CMK (cell line): ENCODE measurements around the gene SH3YL1.
A peak's percentile ranks its signal among the peaks of the same experiment; 100 is the strongest.

Source experiments
- DNase-seq: peaks from one replicate; pipeline ENCODE4 v3.0.0-alpha.2; 2010; ENCODE audit warnings: low read depth

Gene SH3YL1

DNA sequence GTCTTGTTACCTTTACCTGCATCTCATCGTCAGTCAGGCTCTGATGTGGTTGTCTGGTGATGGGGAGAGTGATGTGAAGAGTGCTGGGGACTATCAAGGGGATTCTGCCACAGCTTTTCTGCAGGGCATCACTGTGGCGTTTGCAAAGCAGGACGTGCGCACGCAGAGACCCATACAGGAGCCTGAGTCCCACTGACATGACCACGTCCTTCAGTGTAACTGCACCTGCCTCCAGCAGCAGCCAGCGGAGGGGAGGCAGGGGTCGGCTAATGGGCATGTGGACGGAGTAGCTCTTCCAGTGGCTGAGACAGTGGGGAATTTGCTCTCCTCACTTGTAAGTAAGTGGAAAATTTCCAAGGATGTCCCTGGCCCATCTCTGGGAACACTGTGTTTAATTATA is 17.5 kb upstream of the SH3YL1 start:
- no peak for DNase-seq

DNA sequence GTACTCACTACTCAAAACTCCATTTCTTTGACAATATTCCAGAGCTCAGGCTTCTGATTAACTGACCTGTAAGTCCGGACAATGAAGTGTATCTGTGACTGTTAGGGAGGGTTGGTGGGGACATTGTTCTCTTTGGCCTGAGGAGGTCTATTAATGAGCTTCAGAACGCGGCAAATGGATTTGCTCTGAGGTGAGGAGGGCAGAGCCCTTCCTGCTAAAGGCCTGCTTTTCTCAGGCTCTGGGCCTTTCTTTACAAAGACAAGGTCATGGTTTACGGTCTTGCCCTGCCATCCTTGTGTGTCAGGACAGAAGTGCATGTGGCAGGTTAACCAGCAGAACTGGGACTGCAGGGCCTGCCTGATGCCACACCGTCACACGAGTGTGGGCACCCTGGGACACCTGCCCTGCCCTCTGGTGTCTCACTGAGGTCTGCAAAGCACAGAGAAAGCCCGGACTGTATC is 16.8 kb upstream of the SH3YL1 start:
- DNase-seq = no peak

DNA sequence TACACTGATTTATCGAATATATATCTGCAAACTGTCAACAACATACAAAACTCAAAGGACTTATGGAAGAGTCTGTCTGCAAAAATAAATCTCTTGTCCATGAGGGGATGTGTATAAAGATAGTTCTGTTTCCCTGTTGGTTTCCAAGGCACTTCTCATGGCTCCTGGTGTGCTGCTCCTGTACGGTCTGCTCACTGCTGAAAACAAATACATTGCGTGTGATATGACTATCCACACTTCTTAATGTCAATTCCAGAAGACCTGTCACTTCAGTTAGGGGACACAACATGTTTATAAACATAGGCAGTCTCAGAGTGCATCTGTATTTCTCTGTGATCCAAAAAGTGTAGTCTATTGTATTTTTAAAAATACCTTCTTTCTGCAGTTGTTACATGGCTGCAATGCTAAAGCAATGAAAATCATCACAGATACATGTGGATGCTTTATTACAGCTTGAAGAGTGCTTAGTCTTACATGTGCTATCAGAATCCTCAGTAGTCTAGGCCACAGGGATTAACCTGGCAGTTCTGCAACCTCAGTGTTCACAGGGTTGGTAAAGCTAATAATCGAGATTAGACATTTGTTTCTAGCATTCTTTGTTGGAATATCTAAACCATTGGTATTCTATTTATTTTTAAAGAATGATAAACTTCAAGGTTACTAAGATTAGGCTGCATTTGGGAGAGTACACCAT is 16.3 kb upstream of the SH3YL1 start:
- no peak for DNase-seq

DNA sequence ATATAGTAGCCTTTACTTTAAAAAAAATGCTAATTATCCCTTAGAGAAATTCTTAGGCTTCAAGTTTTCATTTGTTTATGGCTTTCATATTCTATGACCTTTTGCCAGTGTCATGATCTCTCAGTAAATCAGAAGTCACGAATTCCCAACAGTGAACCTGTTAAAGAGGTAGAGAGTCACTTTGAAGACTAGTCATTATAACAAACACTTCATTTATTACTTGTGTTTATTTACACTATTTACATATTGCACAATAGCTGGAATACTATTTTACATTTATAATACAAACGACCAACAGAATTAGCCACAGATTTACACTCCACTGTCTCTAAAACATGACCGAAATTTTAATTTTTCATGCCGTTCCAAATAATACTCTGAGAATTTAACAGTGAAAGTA is 15.5 kb upstream of the SH3YL1 start:
- DNase-seq = no peak

DNA sequence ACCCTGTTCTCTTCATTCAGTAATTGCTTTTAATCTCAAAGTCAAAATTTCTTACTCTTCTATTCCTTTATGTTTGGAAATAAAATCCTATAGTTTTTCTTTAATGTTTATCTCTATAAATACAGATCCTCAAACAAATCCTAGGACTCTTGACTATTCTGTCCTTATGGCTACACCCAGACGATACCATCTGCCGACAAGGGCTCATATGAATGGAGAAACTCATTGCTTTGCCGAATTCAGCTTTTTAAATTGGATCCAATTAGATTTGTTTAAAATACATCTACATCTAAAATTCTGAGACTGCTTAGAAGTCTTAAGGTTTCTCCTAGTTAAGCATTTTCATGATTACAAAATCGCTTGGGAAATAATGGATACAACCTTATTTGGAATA is 15.1 kb upstream of the SH3YL1 start:
- DNase-seq = no peak

DNA sequence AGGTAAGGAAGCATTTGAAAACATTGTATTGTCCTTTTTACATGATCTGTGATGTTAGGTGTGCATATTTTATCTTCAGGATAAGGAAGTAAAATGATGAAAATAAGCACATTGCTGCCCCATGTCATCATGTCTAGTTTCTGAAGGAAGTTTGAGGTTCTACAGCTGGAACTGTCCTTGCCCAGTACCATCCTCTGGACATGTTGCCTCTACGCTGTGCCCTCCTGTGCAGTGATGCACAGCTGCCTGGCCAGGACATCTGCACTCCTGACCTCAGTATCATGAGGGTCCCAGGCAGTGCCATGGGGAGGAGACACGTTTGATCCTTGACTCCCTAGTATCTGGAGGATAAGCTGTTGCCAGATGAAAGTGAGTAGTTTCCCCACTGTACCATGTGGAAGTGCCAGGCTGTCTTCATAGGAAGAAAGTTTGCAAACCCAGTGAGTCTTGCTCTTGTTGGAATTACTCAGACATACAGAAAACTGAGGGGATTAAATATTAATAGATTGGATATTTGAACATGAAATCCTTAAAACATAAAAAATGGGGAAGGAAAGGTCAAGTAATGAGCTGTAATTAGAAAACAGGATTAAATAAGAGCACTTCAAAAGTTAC is 14.6 kb upstream of the SH3YL1 start:
- no peak for DNase-seq

DNA sequence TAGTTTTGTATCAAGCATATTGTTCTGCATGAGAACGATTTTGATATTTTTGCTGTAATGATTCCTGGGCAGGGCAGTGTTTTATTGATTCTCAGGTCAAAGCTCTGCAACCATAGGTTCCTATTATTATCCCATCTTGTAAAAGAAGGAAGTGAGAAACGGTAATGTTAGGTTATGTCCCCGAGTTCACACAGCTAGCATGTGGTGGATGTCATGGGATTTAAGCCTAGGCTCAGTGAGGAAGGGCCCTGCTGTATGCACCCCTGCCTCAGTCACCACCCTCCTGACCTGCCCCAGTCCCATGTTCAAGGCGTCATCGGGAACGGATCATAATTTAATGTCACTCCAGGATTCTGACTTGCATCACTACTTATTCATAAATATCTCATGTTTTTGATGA is 11.6 kb upstream of the SH3YL1 start:
- no peak for DNase-seq

DNA sequence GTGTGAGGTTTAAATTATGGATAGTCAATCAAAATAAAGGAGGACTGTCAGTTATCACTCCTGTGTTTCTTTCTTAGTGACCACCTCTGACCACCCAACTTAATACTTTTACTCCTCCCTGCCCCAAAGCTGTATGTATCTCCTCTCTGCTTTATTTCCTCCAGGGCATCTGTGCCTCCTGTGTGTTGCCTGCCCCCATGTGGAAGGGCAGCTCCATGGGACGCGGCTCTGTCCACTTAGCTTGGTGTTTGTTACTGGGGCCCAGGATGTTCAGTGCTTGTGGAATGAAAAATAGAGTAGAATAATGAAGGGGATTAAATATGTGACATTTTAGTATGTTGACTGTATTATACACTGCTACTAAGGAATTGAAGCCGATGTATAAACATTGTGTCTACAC is 10.7 kb upstream of the SH3YL1 start:
- DNase-seq = no peak

DNA sequence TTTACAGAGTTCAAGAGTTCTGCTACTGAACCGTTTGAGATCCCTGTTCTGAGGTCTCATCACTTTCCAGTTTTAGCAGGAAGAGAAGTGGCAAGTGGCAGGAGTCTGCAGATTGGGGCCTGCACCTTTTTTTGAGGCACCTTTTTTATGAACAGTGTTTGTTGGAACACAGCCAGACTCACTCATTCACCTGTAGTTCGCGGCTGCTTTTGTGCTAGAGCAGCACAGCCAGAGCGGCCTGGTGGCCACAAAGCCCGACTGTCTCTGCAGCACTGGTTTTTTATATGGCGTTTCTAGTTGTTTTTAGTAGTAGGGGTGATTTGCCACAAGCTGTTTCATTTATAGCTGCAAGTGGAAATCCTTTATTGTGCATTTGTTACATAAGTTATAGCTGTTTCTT is 9.5 kb upstream of the SH3YL1 start:
- no peak for DNase-seq

DNA sequence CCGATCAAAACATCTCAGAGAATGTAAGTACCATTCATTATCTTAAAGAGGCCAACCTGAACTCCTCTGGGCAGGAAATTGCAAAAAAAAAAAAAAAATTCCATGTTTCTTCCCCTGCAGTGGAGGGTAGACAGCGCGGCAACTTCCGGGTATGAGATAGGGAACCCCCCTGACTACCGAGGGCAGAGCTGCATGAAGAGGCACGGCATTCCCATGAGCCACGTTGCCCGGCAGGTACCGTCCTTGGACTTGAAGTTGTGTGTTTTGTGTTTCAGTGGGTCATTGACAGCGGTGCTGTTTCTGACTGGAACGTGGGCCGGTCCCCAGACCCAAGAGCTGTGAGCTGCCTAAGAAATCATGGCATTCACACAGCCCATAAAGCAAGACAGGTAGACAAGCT is 8.1 kb upstream of the SH3YL1 start:
- no peak for DNase-seq

DNA sequence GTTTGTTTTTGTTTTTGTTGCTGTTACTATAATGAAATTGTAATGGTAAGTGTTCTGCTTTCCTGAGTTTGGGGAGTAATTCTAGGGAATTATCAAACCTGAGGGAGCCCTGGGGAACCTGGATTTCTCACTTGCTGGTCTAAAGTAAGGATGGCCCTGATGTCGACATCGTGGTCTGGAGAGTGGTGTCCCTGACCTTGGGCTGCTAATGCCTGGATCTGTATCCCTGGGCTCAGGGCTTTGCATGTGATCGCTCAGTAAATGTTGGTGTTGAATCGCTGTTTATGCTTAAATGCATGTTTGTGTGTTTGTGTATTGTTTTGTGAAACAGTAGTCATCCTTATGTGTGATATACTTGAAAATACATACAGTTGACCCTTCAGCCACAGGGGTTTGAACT is 7.0 kb upstream of the SH3YL1 start:
- DNase-seq = no peak

DNA sequence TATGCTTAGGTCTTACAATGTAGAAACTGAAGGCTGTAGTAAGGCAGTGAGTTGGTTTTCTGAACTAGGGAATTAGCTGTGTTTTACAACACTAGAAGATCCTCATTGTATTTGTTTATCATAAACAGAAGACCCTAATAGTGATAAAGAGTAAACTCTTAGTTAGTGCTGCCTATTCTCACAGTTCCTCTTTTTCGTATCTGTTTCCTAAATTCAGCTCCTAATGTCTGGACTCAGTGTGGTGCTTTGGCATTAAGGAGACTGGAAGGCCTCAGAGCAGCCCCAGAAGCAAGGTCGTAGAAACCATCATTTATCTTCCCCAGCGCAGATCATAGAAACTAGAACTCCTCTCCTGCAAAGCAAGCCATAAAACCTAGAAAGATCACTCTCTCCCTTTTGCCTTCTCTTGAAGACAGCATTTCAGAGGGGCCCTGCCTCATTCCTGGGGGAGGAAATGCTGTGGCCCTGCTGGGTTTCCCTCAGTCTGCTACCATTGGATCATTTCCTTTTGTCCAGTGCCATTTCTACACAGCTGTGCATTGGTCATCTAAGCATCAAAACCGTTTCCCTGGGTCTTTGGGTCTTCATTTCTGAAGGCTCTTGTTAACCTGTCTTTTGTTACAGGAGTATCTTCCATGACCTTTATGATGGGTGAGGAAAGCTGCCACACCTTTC is 5.7 kb upstream of the SH3YL1 start:
- no peak for DNase-seq

DNA sequence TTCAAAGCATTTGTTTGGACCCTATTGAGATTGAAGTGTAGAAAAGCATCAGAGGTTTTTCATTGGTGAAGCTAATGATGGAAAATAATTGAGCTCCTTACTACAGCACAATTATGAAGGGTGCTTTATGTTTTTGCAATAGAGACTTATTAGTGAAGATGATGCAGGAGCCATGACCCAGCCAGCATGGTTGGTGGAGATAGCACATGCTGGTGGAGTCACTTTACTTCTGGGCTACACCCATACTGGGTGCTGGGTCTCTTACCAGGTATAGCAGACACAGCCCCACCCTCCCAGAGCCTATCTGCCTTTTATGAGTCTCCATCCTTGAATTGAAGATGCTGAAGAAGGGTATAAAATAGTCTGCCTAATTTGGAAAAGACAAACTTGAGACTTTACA is 4.5 kb upstream of the SH3YL1 start:
- no peak for DNase-seq

DNA sequence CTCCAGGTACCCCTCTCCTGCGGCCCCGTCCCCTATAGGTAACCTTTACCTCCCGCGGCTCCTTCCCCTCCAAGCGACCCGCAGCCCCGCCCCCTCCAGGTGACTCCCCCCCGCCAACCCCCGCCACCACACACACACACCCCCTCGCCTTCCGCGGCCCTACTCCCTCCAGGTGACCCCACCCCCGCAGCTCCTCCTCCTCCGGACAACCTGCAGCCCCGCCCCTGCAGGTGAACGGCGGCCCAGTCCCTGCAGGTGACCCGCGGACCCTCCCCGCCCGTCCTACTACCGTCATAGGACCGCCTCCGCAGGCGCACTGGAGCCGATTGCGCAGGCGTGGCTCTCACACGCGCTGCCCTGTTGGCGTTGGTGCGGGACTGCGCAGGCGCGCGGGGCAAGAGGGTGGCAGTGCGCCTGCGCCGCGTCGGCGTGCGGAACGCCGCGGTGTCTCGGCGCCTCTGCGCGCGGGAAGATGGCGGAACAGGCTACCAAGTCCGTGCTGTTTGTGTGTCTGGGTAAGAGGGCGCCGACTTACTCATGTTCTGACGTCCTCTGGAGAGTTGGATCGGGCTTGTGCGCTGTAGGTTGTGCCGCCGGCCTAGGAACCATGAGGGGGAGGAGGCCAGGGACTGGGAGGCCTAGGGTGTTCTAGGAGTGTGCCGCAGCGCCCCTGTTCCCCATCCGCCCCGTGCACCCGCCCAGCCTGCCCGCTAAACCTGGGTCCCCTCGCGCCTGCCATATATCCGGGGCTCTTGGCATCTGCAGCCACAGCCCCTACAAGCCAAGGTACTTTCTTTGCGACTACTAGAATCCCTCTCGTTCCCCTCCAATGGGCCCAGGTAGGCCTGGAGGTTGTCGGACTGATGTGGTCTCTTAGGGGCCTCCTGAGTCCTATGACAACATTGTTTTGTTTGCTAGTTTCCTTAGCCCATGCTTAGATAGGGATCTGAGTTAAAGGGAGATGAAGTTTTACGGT is 949 bp upstream of the SH3YL1 start, which contains the start of gene ACP1:
Gene ACP1, plus strand, starts transcription at position 455 of the 976 bp plus-strand sequence. Its CDS starts 18 bp downstream, at position 473.
- DNase-seq = peak; percentile 92

DNA sequence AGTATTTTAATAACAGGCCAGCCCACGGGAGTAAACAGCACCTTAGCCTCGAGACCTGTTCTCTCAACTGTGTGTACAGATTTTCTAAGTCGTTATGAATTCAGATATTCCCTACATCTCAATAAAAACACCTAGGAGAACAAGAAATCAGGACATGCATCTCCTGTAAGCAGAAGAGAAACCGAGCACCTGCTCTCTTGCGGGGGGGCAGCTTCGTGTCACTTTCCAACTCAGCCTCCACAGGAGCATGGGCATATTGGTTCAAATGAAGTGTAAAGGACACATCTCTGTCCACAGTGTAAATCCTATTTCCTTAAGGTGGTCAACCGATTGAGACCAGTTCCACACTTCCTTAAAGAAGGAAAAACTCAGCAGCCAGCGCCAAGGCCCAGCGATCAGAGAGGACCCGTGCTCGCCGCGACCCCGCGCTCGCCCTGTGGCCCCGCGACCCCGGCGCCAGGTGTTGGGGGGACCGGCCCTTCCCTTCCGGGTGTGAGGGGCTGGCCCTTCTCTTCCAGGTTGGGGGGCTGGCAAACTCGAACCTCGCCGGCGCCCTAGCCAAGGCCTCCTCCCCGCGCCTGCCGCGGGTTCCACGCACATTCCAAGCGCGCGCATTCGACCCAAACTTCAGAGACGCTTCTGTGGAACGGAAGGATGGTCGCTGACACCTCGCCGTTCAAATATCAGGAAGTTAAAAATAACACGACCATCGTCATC is 652 bp downstream of the SH3YL1 start:
- DNase-seq = no peak

DNA sequence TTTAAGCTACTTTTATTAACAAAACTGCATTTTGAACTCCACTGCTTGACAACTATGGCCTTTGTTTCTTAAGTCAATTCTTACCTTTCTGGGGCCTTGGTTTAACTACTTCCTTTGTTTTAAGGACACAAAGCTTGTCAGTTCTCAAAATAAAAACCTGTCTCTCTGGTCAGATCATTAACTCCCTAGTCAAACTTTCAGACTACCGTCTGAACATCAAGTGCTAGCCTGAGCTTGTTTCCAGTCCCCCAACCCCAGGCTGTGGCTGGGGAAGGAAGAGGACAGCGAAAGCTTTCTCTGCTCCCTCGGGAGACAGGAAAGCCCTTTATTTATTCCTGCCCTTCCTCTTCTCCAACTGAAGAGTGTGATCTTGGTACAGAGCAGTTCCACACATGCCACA is 1.7 kb downstream of the SH3YL1 start:
- DNase-seq = no peak

DNA sequence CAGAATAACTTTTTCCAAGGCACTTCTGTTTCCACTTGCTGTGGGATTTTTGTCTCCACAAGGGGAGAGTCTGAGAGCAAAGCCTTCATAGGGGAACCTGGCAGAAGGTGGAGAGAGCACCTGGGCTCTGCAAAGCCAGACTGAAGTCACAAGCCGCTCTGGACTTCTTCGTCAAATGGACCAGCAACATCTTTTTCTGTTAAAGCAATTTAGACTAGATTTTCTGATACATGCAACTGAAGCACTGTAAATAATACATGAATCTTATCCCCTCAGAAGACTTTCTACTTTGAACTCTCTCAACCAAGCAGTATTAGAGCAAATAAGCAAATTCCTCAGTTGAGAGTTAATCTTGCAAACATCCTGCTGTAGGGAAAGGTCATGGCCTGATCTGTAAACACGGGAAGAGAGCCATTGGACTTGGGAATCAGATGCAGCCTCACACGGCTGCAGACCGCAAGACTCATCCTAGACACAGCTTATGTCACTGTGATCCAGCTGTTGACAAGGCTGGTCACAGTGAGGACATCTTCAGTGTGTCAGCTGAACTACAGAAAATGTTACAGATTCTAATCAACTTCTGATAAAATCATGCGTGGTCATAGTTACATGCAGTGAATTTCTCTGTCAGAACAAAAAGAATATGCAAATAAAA is 3.2 kb downstream of the SH3YL1 start:
- DNase-seq = no peak

DNA sequence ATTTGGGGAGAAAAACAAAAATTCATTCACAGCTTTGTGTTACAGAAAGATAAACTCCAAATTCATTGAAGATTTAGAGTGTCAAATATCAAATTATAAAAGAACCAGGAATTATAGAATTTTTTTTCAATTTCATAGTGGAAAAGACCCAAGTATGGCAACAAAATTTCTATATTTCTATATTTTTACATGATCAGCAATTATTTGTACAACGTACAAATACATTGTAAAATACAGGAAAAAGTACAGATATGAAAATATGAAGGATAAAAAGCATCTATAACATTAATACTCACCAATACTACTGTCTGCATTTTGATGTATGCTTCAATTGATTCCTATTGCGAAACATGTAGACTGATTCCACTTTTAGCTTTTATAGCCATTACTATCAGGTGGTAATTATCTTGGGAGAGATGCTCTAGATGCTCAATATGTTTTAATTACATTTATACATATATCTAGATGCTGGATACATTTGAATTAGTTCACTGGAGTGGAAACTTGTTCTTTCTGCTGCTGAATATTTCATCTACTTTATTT is 4.0 kb downstream of the SH3YL1 start:
- DNase-seq = no peak

DNA sequence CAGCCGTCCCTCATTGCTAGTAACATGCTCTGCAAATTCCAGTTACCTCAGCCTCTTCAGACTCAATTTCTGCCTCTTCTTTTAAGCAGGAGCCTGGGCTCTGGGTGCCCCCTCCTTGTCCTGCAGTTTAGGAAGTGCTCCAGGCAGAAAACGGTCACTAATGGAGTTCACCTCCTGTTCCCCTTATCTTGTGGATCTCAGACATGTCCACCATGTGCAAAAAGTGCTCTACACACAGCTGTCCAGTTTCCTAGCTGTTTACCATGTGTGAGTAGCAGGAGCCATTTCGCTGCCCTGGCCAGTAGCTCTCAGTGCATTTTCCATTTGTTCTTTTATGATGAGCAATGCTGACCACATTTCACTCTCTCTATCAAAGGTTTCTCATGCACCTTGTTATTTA is 4.9 kb downstream of the SH3YL1 start:
- DNase-seq = no peak

DNA sequence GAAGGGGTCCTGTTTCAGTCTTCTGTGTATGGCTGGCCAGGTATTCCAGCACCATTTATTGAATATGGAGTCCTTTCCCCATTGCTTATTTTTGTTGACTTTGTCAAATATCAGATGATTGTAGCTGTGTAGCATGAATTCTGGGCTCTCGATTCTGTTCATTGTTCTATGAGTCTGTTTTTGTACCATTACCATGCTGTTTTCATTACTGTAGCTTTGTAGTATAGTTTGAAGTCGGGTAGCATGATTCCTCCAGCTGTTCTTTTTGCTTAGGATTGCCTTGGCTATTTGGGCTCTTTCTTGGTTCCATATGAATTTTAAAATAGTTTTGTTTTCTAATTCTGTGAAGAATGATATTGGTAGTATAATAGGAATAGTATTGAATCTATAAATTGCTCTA is 6.0 kb downstream of the SH3YL1 start:
- no peak for DNase-seq

DNA sequence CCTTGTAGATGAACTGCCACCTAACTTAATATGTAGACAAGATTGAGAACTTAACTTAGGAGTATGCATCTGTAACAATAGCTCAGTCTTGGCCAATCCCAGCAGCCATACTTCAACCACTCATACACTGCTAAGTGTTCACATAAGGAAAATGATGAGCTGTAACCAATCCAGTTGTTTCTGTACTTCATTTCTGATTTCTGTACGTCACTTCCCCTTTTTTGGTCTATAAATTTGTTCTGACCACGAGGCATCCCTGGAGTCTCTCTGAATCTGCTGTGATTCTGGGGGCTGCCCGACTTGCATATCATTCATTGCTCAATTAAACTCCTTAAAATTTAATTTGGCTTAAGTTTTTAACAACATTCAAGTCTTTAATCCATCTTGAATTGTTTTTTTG is 6.4 kb downstream of the SH3YL1 start:
- DNase-seq = no peak
